Erythroblast (primary cell): ENCODE data around the gene C9orf43.
A peak's percentile ranks its signal among the peaks of the same experiment; 100 is the strongest.
"Not testable (repeated sequence)": the region's sequence is repeated elsewhere in the genome, so short reads cannot be mapped to it uniquely, and the experiment has no call there.

Experiments used
- DNase-seq, 2 experiments: peaks; one replicate each; lab custom pipeline; 2025; lab: John Stamatoyannopoulos, UW
- GATA1 ChIP-seq: IDR thresholded peaks from 2 replicates; pipeline ENCODE4 v1.6.1; 2011; ENCODE audit warnings: low read depth, mild to moderate bottlenecking, control low read depth, low read length, moderate library complexity
- POLR2A ChIP-seq: IDR thresholded peaks from 2 replicates; pipeline ENCODE4 v1.6.1; 2011; ENCODE audit warnings: mild to moderate bottlenecking, low read length

The C9orf43 gene

DNA sequence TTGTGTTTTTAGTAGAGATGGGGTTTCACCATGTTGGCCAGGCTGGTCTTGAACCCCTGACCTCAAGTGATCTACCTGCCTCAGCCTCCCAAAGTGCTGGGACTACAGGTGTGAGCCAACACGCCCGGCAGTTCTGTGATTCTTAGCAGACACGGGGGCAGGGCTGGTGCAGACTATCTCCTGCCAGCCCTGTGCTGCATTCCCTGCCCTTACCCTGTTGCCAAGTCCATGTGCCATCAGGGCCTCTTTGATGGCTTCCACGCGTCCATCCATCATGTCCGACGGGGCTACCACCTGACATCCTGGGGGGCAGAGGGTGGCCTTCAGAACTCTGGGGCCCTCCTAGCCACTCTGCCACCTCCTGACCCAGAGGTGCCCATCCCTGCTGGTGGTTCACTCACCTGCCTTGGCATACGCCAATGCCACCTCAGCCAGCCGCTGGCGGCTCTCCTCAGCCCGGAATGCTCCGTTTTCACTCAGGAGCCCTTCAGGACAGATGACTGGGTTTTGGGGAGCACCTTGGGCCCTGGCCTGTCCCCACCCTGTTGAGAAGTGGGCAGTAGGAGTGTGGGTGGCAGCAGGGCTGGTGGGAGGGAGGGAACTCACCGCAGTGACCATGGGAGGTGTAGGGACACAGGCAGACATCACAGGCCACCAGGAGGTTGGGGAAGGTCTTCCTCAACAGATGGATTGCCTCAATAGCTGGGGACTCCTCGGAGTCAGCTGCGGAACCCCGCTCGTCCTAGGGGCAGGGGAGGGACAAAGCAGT, 20.2 kb upstream of the C9orf43 start:
- no peak for DNase-seq
- TF ChIP-seq POLR2A (no peak), GATA1 (no peak)

DNA sequence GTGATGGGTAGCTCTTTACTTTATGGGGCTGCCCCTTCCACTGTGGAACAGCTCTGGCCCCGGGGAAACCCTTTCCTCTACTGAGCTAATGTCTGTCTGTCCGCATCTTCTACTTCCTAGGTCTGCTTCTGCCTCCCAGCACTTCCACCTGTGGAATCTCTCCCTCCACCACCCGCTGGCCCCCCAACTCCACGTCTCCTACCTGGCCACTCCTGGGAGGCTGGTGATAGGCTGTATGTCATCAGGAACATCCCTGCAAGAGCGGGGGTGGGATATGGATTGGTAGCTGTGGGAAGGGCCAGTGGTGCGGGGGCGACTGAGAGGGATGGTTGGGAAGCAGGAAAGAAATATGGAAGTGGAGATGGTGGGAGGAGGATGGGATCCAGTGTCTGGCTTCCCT, 18.6 kb upstream of the C9orf43 start:
- DNase-seq, result no peak
- TF ChIP-seq GATA1, result no peak
- TF ChIP-seq POLR2A, result no peak

DNA sequence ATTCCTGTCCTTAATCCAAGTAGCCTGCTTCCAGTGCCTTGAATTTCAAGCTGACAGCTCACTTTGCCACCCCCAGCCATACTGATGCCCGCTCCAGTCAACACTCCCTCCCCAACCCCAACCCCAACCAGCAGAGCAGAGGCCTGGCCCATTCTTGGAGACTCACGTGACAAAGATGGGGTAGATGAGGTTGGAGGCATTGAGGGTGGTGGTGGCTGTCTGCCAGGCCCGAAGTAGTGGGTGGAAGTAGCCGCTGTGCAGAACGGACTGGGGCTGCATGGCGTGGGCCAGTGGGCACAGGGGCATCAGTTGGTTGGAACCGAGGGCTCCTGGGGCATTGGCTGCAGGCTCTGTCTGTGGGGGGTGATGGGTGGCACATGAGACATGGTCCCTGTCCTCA, 17.3 kb upstream of the C9orf43 start:
- TF ChIP-seq POLR2A (no peak), GATA1 (no peak)
- DNase-seq, result no peak

DNA sequence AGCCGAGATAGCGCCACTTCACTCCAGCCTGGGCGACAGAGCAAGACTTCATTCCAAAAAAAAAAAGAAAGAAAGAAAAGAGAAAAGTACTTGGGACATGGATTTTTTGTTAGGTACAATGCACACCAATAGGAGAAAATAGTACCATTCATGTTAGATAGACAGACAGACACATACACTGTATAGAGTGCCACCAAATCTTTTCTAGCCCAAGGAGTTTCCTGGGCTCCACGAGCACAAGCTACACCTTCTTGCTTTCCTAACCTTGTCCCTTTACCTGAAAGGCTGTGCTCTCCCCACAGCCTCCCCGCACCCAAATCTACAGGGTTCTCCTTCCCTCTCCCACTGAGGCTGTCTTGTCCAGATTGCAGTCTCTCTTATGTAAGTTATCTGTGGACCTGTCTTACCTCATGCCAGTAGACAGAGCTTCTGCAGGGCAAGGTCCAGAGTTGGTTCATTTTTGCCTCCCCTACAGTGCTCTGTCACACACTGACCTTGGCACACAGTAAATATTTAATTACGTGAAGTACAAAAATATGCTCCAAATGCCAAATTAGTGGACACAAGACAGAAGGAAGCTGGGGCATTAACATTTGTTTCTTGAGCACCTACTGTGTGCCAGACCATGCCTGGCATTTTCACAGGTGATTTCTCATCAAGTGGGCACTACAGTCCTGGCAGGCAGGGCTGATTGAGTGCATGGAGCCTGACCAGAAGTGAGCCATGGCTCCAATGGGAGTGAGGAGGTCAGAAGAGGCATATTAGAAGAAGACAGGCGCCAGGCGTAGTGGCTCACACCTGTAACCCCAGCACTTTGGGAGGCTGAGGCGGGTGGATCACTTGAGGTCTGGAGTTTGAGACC, 15.3 kb upstream of the C9orf43 start:
- no peak for DNase-seq
- TF ChIP-seq POLR2A (no peak), GATA1 (no peak)

DNA sequence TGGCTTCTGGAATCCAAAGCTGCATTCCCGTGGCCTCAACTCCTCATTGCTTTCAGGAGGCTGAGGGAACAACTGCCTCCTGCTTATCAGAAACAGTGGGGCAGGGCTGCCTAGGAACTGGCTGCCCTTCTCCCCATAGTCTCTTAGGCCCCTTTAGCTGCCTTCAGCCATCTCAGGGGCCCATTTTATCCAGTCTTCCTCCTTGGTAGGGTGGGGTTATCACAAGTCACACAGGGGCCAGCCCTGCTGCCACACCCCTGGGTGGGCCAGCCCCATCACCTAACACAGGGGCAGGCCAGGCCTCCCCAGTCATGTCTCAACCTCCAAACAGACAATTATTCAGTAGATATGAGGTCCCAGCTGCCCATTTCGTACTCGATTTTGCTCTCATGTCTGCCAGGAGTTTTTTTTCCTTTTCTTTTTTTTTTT, 13.3 kb upstream of the C9orf43 start:
- peak; percentile 95 to 99 for DNase-seq
- TF ChIP-seq GATA1 (no peak), POLR2A (peak; percentile 89)

DNA sequence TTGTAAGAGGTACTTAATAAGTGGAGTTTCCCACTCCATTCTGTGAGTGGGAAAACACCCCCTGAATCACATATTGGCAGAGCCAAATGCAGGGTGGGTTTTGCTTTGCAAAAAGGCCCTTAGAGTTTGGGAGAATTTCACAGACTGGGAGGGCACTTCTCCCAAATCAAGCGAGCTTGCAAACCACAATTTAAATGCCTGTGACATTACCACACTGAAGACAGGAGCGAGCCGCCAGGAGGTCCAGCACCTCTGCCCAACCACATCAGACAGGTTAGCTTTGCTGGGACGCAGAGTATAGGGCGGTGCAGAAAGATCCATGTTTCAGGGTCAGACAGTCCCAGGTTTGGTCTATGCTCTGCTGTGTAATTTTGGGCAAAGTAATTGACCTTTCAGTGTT, 11.8 kb upstream of the C9orf43 start:
- TF ChIP-seq GATA1 (no peak), POLR2A (no peak)
- no peak for DNase-seq

DNA sequence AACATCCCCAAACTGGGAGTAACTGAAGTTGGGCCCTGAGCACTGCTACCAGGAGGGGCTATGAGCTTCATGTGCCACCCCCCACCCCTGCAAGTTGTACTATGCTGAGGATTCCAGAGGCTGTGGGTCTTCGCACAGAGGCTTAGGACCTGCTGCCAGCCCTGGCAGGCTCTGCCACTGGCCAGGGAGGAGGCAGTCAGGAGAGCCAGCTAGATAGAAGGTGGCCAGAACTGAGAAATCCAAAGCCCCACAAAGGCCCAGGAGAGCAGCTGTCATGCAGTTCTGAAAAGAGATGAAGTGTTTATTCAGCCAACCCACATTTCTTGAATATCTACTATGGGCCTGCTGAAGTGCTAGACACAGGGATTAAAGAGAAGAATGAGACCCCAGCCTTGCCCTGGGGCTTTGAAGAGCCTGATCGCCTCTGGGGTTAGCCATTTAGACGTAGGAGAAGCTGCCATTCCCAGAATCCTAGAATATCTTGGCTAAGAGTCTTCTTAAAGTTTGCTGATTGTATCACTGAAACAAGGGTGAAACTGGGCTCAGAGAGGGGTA, 10.8 kb upstream of the C9orf43 start:
- DNase-seq, result no peak
- TF ChIP-seq GATA1 (no peak), POLR2A (no peak)

DNA sequence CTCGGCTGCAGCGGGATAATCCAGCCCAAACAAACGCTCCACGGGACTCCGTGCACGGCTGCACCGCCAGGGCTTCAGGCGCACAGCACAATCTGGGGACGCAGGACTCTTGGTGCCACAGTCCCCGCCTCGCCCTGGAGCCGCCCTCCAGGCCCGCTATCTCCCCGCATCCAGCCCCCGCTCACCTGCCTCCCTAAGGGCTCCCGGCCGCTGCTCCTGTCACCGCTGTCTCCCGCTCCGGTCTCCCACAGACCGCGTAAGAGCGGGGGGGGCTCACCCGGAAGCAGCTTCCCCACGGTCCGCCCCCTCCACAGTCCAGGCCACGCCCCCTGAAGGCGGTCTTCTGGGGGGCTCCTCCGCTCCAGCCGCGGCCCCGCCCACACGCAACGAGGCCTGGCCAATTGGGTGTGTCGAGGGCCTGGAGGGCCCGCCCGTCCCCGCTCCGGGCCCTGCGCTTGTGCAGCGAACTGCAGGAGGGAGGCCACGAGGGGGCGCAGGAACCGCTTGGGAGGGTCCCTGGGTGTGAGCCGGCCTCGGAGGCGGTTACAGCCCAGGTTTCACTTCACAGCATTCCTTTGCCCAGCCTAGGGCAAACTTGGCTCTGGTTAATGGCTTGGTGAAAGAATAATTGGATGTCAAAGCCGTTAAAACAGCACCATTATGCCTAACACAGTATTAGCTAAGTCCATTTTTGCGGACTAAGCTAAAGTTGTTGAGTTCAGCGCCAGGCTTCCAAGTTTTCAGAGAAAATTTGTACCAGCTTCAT, 9.3 kb upstream of the C9orf43 start, which contains the start of gene ALAD:
Gene ALAD (minus strand): TSS at position 258 of the 766 bp plus-strand sequence. CDS start 7,725 bp downstream, outside the sequence.
- TF ChIP-seq GATA1, result no peak
- peak; percentile 87 for TF ChIP-seq POLR2A
- DNase-seq, result peak; percentile 100

DNA sequence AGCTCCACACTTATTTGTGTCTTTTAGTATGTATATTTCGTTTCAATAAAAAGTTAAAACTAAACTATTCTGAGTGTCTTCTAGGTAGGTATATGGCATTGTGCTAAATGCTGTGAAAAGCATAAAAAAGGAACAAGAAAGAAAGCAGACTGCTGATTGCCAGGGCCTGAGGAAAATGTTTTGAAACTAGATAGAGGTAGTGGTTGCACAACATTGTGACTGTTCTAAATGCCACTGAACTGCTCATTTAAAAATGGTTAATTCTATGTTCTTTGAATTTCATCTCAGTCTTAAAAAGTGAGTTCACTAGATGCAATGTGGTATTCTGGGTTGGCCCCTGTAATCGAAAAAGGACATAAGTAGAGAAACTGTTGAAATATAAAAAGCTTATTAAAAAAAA, 6.9 kb upstream of the C9orf43 start:
- TF ChIP-seq POLR2A (no peak), GATA1 (no peak)
- peak in 1 of 2 experiments; percentile 35 for DNase-seq

DNA sequence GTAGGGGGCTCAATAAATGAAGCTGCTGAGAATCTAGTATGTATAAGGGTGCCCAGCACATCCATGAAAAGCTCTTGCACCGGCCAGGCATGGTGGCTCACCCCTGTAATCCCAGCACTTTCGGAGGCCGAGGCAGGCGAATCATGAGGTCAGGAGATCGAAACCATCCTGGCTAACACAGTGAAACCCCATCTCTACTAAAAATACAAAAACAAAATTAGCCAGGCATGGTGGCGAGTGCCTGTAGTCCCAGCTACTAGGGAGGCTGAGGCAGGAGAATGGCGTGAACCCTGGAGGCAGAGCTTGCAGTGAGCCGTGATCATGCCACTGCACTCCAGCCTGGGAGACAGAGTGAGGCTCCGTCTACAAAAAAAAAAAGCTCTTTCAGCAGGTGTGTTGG, 4.2 kb upstream of the C9orf43 start:
- DNase-seq, result not testable (repeated sequence)

DNA sequence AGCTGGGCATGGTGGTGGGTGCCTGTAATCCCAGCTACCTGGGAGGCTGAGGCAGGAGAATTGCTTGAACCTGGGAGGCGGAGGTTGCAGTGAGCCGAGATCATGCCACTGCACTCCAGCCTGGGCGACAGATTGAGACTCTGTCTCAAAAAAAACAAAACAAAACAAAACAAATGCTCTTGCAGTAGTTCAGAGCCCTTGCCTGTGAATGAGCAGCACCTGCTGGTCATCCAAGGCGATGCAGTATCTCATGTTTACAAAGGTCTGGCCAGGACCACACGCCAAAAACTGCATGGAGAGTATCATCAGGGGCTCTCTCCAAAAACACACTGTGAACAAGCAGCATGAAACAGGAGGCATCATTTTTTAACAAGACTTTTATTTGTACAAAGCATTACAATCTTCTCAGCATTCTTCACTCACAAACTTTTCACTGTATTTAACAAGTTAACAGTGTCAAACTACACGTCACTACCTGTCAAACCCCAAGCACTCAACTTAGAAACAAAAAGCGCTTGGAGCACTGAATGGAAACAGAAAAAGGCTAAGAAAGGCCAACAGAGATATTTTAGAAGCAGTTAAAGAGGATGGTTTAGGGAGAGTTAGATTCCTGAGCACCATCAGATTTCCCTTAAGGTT, 3.6 kb upstream of the C9orf43 start:
- DNase-seq, result peak; percentile 84 to 85

DNA sequence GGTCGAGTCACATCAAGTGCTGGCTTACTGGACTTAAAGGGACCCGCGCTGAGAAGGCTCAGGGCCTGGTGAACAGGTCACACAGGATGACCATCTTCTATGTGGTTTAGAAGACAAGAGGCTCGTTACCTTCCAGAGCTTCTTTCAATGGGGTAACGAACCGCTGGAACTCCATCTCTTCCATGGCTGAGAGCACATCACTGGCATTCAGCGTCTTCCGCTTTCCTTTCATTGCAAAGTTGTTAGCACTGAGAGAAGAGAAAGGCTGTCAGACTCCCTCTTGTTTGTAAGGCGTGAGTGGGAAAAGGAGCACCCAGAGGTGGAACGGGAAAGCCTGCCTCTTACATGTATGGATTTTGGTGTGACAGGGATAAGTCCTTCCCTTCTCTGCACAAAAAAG, 1.1 kb upstream of the C9orf43 start:
- peak in 1 of 2 experiments; percentile 53 for DNase-seq
- TF ChIP-seq POLR2A, result no peak
- no peak for TF ChIP-seq GATA1

DNA sequence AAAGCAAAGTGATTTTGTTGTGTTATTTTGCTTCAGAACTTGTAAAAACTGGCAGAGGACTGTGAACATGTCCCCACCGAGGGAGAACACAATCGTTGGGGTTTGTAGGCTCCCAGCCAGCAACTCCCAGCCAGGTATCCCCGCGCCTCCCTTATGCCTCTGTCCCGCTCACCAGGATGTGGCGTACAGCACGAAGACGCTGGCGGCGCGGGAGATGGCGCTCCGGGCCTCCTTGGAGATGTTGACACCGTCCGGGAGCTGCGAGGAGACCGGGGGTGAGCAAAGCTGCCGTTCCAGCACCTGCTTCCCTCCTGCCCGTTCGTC, 702 bp upstream of the C9orf43 start:
- DNase-seq, result no peak
- no peak for TF ChIP-seq GATA1
- TF ChIP-seq POLR2A, result no peak
